Panc1 (cell line): Measurements from ENCODE around the gene B9D2. TPM values are rescaled to one million over a fixed set of nuclear protein-coding genes. Genes with fewer than 3 reads are reported as not detected.

Source experiments
- ATAC-seq: fragments of 200-7000 bp; cut with Tn5 transposase; 2 replicates; pipeline ENCODE4 v1.9.1; 2020; ENCODE audit warnings: mild to moderate bottlenecking, moderate library complexity
- BruUV-seq: library from RNA; stranded (reverse); fragments of 400-500 nt; replicated peaks from 2 replicates; lab custom pipeline; 2021; lab: Mats Ljungman, UMichigan
- CTCF ChIA-PET: fragments of 300-600 bp; sonication (Branson Sonifier 250); formaldehyde crosslinking; loops from one replicate; lab custom pipeline; 2022; ENCODE audit warnings: antibody characterized with exemption; lab: Charles Lee
- POLR2A ChIA-PET: fragments of 300-600 bp; sonication (Branson Sonifier 250); formaldehyde crosslinking; loops from one replicate; lab custom pipeline; 2022; ENCODE audit warnings: antibody characterized with exemption; lab: Charles Lee
- DNase-seq: peaks from one replicate; pipeline ENCODE4 v3.0.0-alpha.2; 2010; ENCODE audit warnings: low read depth, low spot score
- H3K27ac ChIP-seq: 2 replicates; pipeline ENCODE4 v1.5.1; 2011; ENCODE audit warnings: mild to moderate bottlenecking, low read length, inconsistent platforms
- H3K27me3 ChIP-seq: fragments of 200-500 bp; sonication (Bioruptor generic); 2 replicates; pipeline ENCODE4 v1.6.0; 2014; ENCODE audit warnings: low read length, inconsistent platforms; ENCODE audit not compliant: control insufficient read depth, insufficient read depth
- H3K36me3 ChIP-seq: fragments of 200-500 bp; sonication (Bioruptor generic); 2 replicates; pipeline ENCODE4 v1.5.1; 2014; ENCODE audit warnings: inconsistent platforms, mild to moderate bottlenecking, low read length, moderate library complexity; ENCODE audit not compliant: control insufficient read depth, insufficient read depth
- H3K4me1 ChIP-seq: 2 replicates; pipeline ENCODE4 v1.5.1; 2011; ENCODE audit warnings: inconsistent platforms, mild to moderate bottlenecking, low read length, moderate library complexity; ENCODE audit not compliant: control insufficient read depth, insufficient read depth
- H3K4me3 ChIP-seq, 2 experiments: 2 replicates each; pipeline ENCODE4 v1.5.1; 2011 to 2012; ENCODE audit warnings: low read depth in 2 of 2, low read length in 2 of 2, mild to moderate bottlenecking in 2 of 2, inconsistent platforms in 1 of 2, moderate library complexity in 1 of 2
- H3K9me3 ChIP-seq: fragments of 200-500 bp; sonication (Bioruptor generic); 2 replicates; pipeline ENCODE4 v1.5.1; 2014; ENCODE audit warnings: low read depth, mild to moderate bottlenecking, inconsistent platforms, low read length, moderate library complexity; ENCODE audit not compliant: control insufficient read depth, insufficient read depth
- POLR2AphosphoS5 ChIP-seq: IDR thresholded peaks from 2 replicates; pipeline ENCODE4 v1.6.1; 2012; ENCODE audit warnings: mild to moderate bottlenecking, low read depth, low read length, moderate library complexity
- SIN3A ChIP-seq: IDR thresholded peaks from 2 replicates; pipeline ENCODE4 v1.6.1; 2012; ENCODE audit warnings: low read depth, mild to moderate bottlenecking, low read length, moderate library complexity, borderline replicate concordance; ENCODE audit not compliant: insufficient read depth
- TCF7L2 ChIP-seq: IDR thresholded peaks from 2 replicates; pipeline ENCODE4 v1.6.1; 2011; ENCODE audit warnings: mild to moderate bottlenecking, low read depth, low read length, inconsistent platforms
- in situ Hi-C: cut with HindIII; loops from 2 replicates; pipeline ENCODE4 v1.10.0; 2016; ENCODE audit warnings: low sequenced_read_pairs, low pct_unique_long_range_greater_than_20kb
- intact Hi-C: fragments of 100-400 bp; cut with micrococcal nuclease; formaldehyde crosslinking; loops from one replicate; pipeline ENCODE4 v1.10.0; 2022; ENCODE audit not compliant: unreplicated experiment
- total RNA-seq: library from RNA; stranded (reverse); gene quantifications from one replicate; pipeline ENCODE4 v1.2.1, GENCODE V29; 2021; ENCODE audit not compliant: unreplicated experiment
- TF ChIP-seq, protein P1 (sequence below): fragments of 450-650 bp; IDR thresholded peaks from 2 replicates; pipeline ENCODE4 v1.5.1; 2017; ENCODE audit warnings: mild to moderate bottlenecking
- TF ChIP-seq, protein P2 (sequence below), 2 experiments: IDR thresholded peaks; 2 replicates each; pipeline ENCODE4 v1.6.1; 2011 to 2012; ENCODE audit warnings: low read depth in 2 of 2, control low read depth in 1 of 2, low read length in 1 of 2, mild to moderate bottlenecking in 1 of 2, moderate library complexity in 1 of 2; ENCODE audit not compliant: insufficient read depth in 1 of 2

B9D2 gene
- total RNA-seq, 1 experiment from 2014 or later: 7.1 TPM

DNA sequence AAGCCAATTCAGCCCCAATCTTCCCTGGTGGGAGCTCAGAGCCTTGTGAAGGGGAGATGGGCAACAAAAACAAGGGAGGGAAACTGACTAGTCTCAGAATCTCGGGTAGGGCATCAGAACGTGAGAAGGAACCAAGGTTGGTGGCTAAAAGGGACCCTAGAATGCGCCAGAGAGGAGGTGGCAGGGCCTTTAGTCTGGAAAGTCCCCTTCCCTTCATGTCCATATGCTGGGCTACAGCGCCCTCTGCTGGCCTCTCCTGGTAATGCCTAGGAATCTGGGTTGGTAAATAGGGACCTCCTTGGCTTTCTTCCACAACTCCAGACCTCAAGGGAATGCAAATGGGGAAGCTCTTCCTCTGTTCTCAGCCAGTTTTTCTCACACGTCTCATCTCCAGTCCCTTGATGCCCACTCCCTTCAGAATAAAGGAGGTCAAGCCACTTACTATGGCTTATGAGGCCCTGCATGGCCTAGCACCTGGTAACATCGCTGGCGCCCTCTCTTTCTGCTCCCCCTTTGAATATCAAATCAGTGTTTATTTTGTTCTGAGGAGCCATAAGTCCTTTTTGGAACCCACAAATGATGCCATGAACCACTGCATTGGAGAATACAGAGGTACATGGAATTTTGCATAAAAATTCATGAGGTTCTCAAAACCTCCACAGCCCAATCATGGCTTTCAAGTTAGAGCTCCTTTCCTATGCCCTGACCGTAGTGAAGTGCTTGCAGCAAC lies 55.3 kb downstream of the B9D2 start:
- CTCF ChIA-PET: interaction anchor here (1.0 kb wide), 1 partner anchor 45 kb away, joined by 3 read pairs; no protein-coding TSS in a partner anchor
- DNase-seq (peak; percentile 68), ATAC-seq (peak; percentile 75)
- Histone ChIP-seq H3K27ac (peak overlapping the region; percentile 89), H3K4me3 (peak overlapping the region in 1 of 2 experiments; percentile 75; a peak in 2 of 4 replicates), H3K4me1 (peaks cover 15% of the 10 kb centered on the region), H3K27me3 (no peaks in the 10 kb centered on the region), H3K9me3 (no peaks in the 10 kb centered on the region), H3K36me3 (peaks cover 6% of the 10 kb centered on the region; the same call in 1 of the 2 replicates)
- no peak for TF ChIP-seq SIN3A
- TF ChIP-seq, protein P1, sequence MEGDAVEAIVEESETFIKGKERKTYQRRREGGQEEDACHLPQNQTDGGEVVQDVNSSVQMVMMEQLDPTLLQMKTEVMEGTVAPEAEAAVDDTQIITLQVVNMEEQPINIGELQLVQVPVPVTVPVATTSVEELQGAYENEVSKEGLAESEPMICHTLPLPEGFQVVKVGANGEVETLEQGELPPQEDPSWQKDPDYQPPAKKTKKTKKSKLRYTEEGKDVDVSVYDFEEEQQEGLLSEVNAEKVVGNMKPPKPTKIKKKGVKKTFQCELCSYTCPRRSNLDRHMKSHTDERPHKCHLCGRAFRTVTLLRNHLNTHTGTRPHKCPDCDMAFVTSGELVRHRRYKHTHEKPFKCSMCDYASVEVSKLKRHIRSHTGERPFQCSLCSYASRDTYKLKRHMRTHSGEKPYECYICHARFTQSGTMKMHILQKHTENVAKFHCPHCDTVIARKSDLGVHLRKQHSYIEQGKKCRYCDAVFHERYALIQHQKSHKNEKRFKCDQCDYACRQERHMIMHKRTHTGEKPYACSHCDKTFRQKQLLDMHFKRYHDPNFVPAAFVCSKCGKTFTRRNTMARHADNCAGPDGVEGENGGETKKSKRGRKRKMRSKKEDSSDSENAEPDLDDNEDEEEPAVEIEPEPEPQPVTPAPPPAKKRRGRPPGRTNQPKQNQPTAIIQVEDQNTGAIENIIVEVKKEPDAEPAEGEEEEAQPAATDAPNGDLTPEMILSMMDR: peak; percentile 93
- TF ChIP-seq POLR2AphosphoS5: peak; percentile 66; the same call in 1 of the 2 replicates
- in situ Hi-C loops (no loop called here), intact Hi-C loops (no loop called here)
- POLR2A ChIA-PET: interaction anchor here (1.1 kb wide), 1 partner anchor 55 kb away, joined by 3 read pairs; the partner anchor contains the start of gene B9D2
- BruUV-seq: no TSS peak

- no peak for DNase-seq
- ChIA-PET POLR2A (interaction anchor here (1.1 kb wide), 1 partner anchor 56 kb away, joined by 3 read pairs; the partner anchor contains the start of gene B9D2), CTCF (interaction anchor here (0.6 kb wide), 1 partner anchor 164 kb away, joined by 6 read pairs; no protein-coding TSS in a partner anchor)
- TF ChIP-seq POLR2AphosphoS5 (no peak), TCF7L2 (no peak), SIN3A (no peak)
- TF ChIP-seq, protein P2, sequence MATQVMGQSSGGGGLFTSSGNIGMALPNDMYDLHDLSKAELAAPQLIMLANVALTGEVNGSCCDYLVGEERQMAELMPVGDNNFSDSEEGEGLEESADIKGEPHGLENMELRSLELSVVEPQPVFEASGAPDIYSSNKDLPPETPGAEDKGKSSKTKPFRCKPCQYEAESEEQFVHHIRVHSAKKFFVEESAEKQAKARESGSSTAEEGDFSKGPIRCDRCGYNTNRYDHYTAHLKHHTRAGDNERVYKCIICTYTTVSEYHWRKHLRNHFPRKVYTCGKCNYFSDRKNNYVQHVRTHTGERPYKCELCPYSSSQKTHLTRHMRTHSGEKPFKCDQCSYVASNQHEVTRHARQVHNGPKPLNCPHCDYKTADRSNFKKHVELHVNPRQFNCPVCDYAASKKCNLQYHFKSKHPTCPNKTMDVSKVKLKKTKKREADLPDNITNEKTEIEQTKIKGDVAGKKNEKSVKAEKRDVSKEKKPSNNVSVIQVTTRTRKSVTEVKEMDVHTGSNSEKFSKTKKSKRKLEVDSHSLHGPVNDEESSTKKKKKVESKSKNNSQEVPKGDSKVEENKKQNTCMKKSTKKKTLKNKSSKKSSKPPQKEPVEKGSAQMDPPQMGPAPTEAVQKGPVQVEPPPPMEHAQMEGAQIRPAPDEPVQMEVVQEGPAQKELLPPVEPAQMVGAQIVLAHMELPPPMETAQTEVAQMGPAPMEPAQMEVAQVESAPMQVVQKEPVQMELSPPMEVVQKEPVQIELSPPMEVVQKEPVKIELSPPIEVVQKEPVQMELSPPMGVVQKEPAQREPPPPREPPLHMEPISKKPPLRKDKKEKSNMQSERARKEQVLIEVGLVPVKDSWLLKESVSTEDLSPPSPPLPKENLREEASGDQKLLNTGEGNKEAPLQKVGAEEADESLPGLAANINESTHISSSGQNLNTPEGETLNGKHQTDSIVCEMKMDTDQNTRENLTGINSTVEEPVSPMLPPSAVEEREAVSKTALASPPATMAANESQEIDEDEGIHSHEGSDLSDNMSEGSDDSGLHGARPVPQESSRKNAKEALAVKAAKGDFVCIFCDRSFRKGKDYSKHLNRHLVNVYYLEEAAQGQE (IDR thresholded peaks at IDR 0.05; ENCODE audit: insufficient read depth in 1 of 2, low read depth in 2 of 2, low read length in 1 of 2): no peak
- TF ChIP-seq, protein P1: no peak
- Histone ChIP-seq H3K4me1 (peaks cover 15% of the 10 kb centered on the region), H3K36me3 (peaks cover 6% of the 10 kb centered on the region; the same call in 1 of the 2 replicates), H3K4me3 (no peak overlapping the region), H3K9me3 (no peaks in the 10 kb centered on the region), H3K27me3 (no peaks in the 10 kb centered on the region), H3K27ac (peak overlapping the region; percentile 89)
- in situ Hi-C loops: no loop called here
- ATAC-seq: peak; percentile 40
- intact Hi-C loops: no loop called here
- no TSS peak for BruUV-seq
Measured at GRCh38 chr19:41307954-41308449, 55.9 kb downstream of the B9D2 start.
